Right kidney (tissue), 1 donor: ENCODE measurements around the gene ZNF488.
A peak's percentile ranks its signal among the peaks of the same experiment; 100 is the strongest.
"Not testable (repeated sequence)": the region's sequence is repeated elsewhere in the genome, so short reads cannot be mapped to it uniquely, and the experiment has no call there.

Experiments
- DNase-seq: peaks from one replicate; pipeline ENCODE4 v3.0.0-alpha.2; 2016

The ZNF488 gene

GRCh38 chr10:47410271-47410670 lies 26.2 kb upstream of the ZNF488 start:
- no peak for DNase-seq

GRCh38 chr10:47409866-47410256 lies 25.8 kb upstream of the ZNF488 start:
- no peak for DNase-seq

- peak; percentile 25 for DNase-seq
Observed at GRCh38 chr10:47409171-47409865, 25.2 kb upstream of the ZNF488 start.

GRCh38 chr10:47408606-47409005 lies 24.5 kb upstream of the ZNF488 start:
- DNase-seq = no peak

GRCh38 chr10:47406870-47407691 lies 23.0 kb upstream of the ZNF488 start:
- no peak for DNase-seq

GRCh38 chr10:47406548-47406869 lies 22.4 kb upstream of the ZNF488 start:
- no peak for DNase-seq

- DNase-seq = no peak
Observed at GRCh38 chr10:47405857-47406547, 21.9 kb upstream of the ZNF488 start.

- no peak for DNase-seq
Observed at GRCh38 chr10:47404937-47405336, 20.8 kb upstream of the ZNF488 start.

GRCh38 chr10:47404446-47404845 lies 20.4 kb upstream of the ZNF488 start:
- no peak for DNase-seq

- no peak for DNase-seq
Observed at GRCh38 chr10:47403446-47404318, 19.6 kb upstream of the ZNF488 start.

- DNase-seq = peak; percentile 18
Observed at GRCh38 chr10:47402641-47403301, 18.7 kb upstream of the ZNF488 start.

GRCh38 chr10:47401874-47402640 lies 18.0 kb upstream of the ZNF488 start:
- DNase-seq = peak; percentile 11

GRCh38 chr10:47401210-47401609 lies 17.1 kb upstream of the ZNF488 start:
- no peak for DNase-seq

- DNase-seq = no peak
Observed at GRCh38 chr10:47400786-47401185, 16.7 kb upstream of the ZNF488 start.

GRCh38 chr10:47400251-47400650 lies 16.2 kb upstream of the ZNF488 start:
- DNase-seq = no peak

- no peak for DNase-seq
Observed at GRCh38 chr10:47397256-47397655, 13.2 kb upstream of the ZNF488 start.

GRCh38 chr10:47396311-47396717 lies 12.2 kb upstream of the ZNF488 start:
- no peak for DNase-seq

- DNase-seq = no peak
Observed at GRCh38 chr10:47389619-47390018, 5.5 kb upstream of the ZNF488 start.

GRCh38 chr10:47388879-47389278 lies 4.8 kb upstream of the ZNF488 start:
- DNase-seq = no peak

GRCh38 chr10:47386104-47386503 lies 2.0 kb upstream of the ZNF488 start:
- DNase-seq = not testable (repeated sequence)
